Activated CD4-positive, CD25-positive, alpha-beta regulatory T cell treated with anti-CD3 and anti-CD28 coated beads, Interleukin-2, amount 50 U/mL, for 72 hours (primary cell): Measurements from ENCODE around the gene ROPN1L.

Source experiments
- DNase-seq: peaks from one replicate; pipeline ENCODE4 v3.0.0; 2021

Gene ROPN1L

DNA sequence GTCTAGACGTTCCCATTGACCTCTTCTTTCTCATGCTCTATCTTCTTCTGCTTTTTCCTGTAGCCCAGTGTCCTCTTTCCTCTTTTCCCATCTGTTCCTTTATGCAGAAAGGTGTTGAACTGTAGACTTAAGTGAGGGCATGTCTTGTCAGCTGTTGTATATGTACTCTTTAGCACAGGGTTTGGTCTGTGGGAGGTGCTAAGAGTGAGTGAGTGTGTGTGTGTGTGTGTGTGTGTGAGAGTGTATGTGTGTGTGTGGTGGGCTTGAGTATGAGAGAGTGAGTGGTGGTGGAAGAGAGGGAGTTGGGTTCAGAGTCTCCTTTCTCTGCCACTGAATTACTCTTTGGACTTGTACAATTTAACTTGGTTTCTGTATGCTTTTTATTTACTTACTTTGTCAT is 10.3 kb upstream of the ROPN1L start:
- DNase-seq, result no peak

DNA sequence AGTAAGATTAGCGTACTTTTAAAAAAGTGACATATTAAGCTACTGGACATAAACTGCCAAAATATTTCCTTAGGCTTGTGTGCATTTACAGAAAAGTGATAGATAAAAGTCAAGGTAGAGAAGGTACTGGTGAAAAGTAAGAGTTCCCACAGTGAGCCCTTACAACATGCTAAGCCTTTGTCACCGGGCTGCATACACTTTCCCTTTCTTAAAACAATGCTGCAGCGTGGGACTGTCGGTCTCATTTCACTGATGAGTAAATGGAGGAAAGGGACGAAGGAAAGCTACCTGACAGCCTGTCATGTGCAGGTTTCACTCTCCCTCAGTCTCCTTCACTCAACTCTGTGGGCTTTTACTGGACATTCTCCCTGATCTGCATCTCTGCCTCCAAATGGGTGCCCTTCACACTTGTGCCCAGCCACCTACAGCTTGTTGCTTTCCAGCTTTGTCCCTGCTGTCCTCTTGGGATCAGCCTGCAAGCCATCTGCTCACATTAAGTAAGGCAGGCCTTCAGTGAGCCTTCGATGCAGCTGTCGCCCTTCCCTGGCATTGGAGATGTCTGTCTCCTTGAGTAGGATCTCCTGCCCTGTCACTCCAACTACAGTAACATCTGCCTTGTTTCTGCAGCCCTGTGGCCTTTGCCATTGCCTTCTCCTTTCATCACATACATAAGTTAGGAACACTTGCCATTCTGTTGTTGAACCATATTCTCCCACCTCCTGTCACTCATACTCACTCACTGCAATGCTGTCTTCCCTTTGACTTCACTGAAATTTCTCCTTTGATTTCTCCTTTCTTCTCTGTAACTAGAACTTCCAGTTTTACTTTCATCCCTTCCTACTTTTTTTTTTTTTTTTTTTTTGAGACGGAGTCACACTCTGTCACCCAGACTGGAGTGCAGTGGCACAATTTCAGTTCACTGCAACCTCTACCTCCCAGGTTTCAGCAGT is 9.3 kb upstream of the ROPN1L start:
- no peak for DNase-seq

GRCh38 chr5:10434392-10434791 is 7.3 kb upstream of the ROPN1L start:
- no peak for DNase-seq

DNA sequence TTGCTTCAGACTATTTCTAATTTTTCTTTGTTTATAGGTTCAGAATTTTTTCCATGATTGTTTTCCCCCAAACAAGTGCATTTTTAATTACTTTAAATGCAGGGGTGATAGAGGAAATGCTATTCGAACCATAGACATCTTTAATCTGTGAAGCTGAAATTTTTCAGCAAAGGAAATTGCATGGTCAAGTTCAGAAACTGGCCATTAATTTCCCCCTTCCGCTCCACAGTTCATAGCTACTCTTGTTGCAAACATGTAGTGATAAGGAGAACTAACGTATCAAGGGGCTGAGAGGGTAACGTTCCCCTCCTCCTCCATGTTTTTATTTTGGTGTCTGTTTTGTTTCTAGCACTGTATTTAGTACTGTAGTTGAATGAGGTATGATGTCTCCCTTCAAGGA is 3.4 kb upstream of the ROPN1L start:
- DNase-seq, result no peak

DNA sequence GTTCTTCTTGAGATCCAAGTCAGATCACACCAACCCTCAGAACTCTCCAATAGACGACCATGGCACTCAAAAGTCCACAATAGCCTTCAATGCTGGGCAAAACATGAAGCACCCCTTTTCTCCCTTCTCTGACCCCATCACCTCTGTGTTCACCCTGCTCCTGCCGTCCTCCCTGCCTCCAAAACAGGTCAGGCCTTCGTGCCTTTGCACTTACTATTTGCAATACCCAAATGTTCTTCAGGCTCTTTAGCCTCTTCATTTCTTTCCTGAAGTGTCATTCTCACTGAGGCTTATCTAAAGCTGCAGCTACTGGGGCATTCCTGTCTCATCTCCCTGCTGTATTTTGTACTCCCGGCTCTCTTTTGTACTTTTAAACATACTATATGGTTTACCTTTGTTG is 2.0 kb upstream of the ROPN1L start:
- no peak for DNase-seq

DNA sequence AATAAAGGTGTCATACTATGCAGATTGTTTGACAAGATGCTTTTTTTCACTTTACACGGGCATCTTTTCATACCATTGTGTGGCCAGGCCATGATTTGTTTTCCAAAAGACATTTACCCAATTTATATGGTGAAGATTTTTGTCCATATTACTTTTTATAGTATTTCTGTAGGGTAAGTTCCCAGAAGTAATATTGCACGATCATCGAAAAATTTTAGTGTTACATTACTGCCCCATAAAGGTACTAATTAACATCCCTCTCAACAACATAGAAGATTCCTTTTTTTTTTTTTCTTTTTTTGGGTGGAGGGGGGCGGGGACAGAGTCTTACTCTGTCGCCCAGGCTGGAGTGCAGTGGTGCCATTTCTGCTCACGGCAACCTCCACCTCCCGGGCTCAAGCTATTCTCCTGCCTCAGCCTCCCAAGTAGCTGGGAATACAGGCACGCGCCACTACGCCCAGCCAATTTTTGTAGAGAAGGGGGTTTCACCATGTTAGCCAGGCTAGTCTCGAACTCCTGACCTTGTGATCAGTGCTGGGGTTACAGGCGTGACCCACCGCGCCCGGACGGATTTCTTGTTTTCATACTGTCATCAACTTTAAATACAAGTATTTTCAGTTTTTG is 1.2 kb upstream of the ROPN1L start:
- DNase-seq, result no peak

- DNase-seq, result no peak
Measured at GRCh38 chr5:10441992-10442435, 335 bp downstream of the ROPN1L start.

DNA sequence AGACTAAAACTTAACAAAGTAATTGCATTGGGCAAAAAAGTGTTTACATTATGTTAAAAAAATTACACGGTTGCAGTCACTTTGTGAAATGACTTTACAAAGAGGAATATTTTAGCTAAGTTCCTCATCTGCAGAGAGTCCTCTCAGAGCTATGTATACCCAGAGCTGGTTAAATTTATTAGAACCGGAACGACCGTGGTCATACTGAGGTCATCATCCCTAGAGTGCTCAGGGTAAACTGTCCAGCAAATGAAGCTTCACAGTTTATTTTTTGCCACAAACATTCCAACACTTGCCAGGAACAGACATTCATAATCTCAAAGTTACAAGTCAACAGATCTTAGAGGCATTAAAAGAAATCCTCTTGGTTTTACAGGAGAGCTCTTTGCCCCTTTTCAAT is 897 bp downstream of the ROPN1L start:
- DNase-seq, result no peak

GRCh38 chr5:10445352-10445751 is 3.7 kb downstream of the ROPN1L start:
- no peak for DNase-seq

DNA sequence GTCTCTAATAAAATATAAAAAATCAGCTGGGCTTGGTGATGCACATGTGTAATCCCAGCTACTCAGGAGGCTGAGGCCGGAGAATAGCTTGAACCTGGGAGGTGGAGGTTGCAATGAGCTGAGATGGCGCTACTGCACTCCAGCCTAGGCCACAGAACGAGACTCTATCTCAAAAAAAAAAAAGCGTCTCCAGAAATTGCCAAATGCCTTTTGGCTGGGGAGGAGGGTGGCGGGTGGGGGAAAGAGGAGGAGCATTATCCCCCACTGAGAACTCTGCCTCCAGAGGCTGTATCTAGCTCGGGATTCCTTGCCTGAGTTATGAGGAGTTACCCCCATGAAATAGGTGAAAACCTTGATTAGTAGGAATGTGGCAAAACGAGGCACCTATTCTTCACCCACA is 4.8 kb downstream of the ROPN1L start:
- DNase-seq, result no peak

GRCh38 chr5:10447041-10447440 is 5.4 kb downstream of the ROPN1L start:
- no peak for DNase-seq

- DNase-seq, result no peak
Measured at GRCh38 chr5:10448754-10449360, 7.2 kb downstream of the ROPN1L start.

DNA sequence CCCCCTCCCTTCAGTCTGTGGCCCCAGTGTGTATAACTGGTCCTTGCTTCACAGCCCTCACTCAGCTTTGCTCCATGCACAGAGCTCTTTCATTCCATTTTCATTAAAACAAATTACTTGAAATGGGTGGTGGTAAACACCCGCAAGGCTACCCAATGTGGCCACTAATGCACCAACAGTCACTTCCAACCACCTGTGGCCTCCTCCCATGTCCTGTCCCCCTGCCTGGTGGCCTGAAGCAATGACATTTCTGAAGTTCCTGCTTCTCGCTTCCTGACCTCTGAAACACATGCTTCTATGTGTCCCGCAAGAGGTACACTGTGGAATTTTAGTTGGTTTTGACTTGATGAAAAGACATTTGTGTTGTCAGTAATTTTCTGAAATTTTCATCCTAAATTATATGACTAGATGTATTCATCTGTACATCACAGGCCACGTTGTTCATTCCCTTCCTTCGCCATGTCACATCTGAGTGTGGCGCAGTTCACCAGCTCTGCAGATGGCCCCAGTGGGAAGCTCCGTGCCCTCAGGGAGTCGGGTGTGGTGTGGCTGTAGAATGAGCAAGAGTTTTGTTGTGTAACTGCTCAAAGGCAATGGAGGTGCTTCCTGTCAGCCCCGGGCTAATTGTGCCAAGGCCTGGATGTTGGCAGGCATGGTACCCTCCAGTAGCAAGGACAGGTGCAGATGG is 9.6 kb downstream of the ROPN1L start:
- no peak for DNase-seq

DNA sequence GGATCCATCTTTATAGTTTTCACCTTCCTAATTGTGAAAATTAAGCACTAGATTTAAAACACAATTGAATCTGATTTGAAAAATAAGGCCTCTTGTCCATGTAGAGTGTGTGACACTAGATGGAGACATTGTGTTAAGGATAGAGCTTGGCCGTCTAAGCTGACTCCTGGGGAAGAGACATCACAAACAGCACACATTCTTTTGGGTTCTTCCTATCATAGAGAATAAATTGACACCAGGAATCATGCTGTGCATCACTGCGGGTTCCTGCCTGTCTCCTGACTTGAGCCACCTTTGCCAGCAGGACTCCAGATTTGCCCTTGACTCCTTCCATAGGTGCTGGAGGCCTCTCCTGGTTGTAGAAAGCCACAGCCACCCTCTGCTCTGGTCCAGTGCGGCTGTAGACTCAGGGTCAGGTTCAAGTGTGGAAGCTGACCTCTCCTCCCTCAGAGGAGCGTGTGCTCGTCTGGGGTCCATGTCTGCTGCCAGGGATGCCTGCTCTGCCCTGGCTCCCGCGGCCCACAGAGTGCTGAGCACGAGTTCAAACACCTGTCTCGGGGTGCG is 11.2 kb downstream of the ROPN1L start:
- DNase-seq, result no peak

DNA sequence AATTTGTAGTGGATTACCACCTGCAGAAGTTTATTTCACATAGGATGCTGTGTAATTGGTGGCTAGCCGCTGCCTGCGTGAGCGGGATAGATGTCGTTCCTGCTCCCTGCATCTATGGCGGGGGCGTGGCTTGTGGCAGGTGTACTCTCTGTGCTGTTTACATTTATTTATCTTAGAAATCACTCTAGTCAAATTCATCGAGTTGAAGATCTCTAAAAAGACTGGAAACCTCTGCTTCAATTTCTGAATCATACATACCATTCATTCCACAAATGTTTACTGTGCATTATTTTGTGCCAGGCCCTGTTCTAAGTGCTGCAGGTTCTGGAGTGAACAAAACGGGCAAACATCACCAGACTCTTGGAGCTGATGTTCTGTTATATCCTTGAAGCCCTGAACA is 11.9 kb downstream of the ROPN1L start:
- DNase-seq, result no peak

- no peak for DNase-seq
Measured at GRCh38 chr5:10454591-10455276, 13.1 kb downstream of the ROPN1L start.

GRCh38 chr5:10455277-10455670 is 13.6 kb downstream of the ROPN1L start:
- no peak for DNase-seq

- DNase-seq, result no peak
Measured at GRCh38 chr5:10456583-10457420, 15.1 kb downstream of the ROPN1L start.

GRCh38 chr5:10457682-10458574 is 16.2 kb downstream of the ROPN1L start:
- DNase-seq, result no peak
